Heart left ventricle (tissue), 13 donors: ENCODE data around the gene AQP6.

Experiments
- POLR2A ChIP-seq, 2 donors: fragments of 450-650 bp; IDR thresholded peaks; one replicate each; pipeline ENCODE4 v1.6.1; 2017; ENCODE audit warnings: antibody characterized with exemption in 2 of 2, mild to moderate bottlenecking in 2 of 2, moderate library complexity in 2 of 2
- TF ChIP-seq, protein P1 (sequence below), 12 donors: fragments of 200-600 bp; sonication (generic) in 4 of 12; IDR thresholded peaks; one replicate each; pipeline versions ENCODE4 v1.5.0 to v1.8.0; 2018 to 2022; ENCODE audit warnings: antibody characterized with exemption in 12 of 12, mild to moderate bottlenecking in 5 of 12
- donor health status: ischemic (EF 13 %, LVEDD 7.1; RV severe dilation, severe dysfunction).
- donor health status: DM: no; HTN: yes; CAD: no.
- donor health status: DM: no; HTN: no; CAD: no.
- donor health status: ischemic (EF 25% LVEDD 6.9; RV normal size, moderate dysfunction).
- donor health status: ischemic (EF 25% LVEDD 5.7; RV mildly dilated, moderate dysfunction).
- donor health status: ischemic (EF 35%, LVEDD 5.7; RV mildly dilated, moderate dysfunction).
- donor health status: nonischemic (EF 11% LVEDD 7.7; RV severe dilation, severe dysfunction).
- donor health status: DM: yes; HTN: yes; CAD: no.
- donor health status: PGD.
- donor health status: ischemic (EF 29% LVEDD 5.4; RV normal size, mild dysfunction).
- donor health status: nonischemic (EF 23%, LVEDD 6.1; RV moderate dilation, normal function).

DNA sequence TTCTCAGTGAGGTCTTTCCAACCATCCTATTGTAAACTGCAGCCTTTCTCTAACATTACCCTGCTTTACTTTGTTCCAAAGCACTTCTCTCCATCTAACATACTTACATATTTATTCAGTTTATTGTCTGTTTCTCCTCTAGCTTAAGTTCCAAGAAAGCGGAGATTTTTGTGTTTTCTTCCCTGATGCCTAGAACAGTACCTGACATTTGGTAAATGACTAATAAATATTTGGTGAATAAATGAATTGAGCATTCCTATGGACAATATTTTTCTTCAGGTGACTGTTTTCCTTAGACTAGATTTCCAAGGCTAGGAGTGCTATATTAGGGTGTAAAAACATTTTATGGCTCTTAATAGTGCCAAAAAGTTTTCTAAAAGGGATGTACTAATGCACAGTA, 50.2 kb downstream of the AQP6 start:
- no peak for TF ChIP-seq POLR2A (IDR thresholded peaks at IDR 0.05)
- TF ChIP-seq, protein P1, sequence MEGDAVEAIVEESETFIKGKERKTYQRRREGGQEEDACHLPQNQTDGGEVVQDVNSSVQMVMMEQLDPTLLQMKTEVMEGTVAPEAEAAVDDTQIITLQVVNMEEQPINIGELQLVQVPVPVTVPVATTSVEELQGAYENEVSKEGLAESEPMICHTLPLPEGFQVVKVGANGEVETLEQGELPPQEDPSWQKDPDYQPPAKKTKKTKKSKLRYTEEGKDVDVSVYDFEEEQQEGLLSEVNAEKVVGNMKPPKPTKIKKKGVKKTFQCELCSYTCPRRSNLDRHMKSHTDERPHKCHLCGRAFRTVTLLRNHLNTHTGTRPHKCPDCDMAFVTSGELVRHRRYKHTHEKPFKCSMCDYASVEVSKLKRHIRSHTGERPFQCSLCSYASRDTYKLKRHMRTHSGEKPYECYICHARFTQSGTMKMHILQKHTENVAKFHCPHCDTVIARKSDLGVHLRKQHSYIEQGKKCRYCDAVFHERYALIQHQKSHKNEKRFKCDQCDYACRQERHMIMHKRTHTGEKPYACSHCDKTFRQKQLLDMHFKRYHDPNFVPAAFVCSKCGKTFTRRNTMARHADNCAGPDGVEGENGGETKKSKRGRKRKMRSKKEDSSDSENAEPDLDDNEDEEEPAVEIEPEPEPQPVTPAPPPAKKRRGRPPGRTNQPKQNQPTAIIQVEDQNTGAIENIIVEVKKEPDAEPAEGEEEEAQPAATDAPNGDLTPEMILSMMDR (IDR thresholded peaks at IDR 0.05) = no peak
